PC-3 (cell line): ENCODE measurements around the gene IL17RD. TPM values are rescaled to one million over a fixed set of nuclear protein-coding genes. Genes with fewer than 3 reads are reported as not detected.

Experiments
- ATAC-seq: fragments of 200-7000 bp; cut with Tn5 transposase; 2 replicates; pipeline ENCODE4 v1.9.1; 2020; ENCODE audit warnings: mild to moderate bottlenecking, moderate library complexity
- BruUV-seq: library from RNA; stranded (reverse); fragments of 400-500 nt; replicated peaks from 2 replicates; lab custom pipeline; 2021; lab: Mats Ljungman, UMichigan
- CTCF ChIA-PET: fragments of 300-600 bp; sonication (Branson Sonifier 250); formaldehyde crosslinking; loops from one replicate; lab custom pipeline; 2022; ENCODE audit warnings: antibody characterized with exemption; lab: Charles Lee
- POLR2A ChIA-PET: fragments of 300-600 bp; sonication (Branson Sonifier 250); formaldehyde crosslinking; loops from one replicate; lab custom pipeline; 2022; ENCODE audit warnings: antibody characterized with exemption; ENCODE audit not compliant: unreplicated experiment; lab: Charles Lee
- DNase-seq: peaks from one replicate; pipeline ENCODE4 v3.0.0-alpha.2; 2015
- H2AFZ ChIP-seq: fragments of 300-600 bp; sonication (generic); 2 replicates; pipeline ENCODE4 v1.6.0; 2016; ENCODE audit warnings: antibody characterized with exemption, low read length
- H3F3A ChIP-seq: fragments of 300-600 bp; sonication (generic); one replicate; pipeline ENCODE4 v1.6.0; 2017; ENCODE audit warnings: antibody characterized with exemption, low read length, control low read depth, mild to moderate bottlenecking; ENCODE audit not compliant: unreplicated experiment
- H3K27ac ChIP-seq: fragments of 300-600 bp; sonication (generic); 2 replicates; pipeline ENCODE4 v1.5.1; 2016; ENCODE audit warnings: mild to moderate bottlenecking, low read length
- H3K27me3 ChIP-seq: fragments of 300-600 bp; sonication (generic); 2 replicates; pipeline ENCODE4 v1.6.1; 2016; ENCODE audit warnings: low read length, mixed read lengths
- H3K36me3 ChIP-seq: fragments of 300-600 bp; sonication (generic); 2 replicates; pipeline ENCODE4 v1.6.1; 2016; ENCODE audit warnings: low read depth, mixed run types, low read length, mixed read lengths
- H3K4me1 ChIP-seq: fragments of 300-600 bp; sonication (generic); 2 replicates; pipeline ENCODE4 v1.5.1; 2016; ENCODE audit warnings: low read length; ENCODE audit not compliant: insufficient read depth
- H3K4me2 ChIP-seq: fragments of 300-600 bp; sonication (generic); 2 replicates; pipeline ENCODE4 v1.6.0; 2016; ENCODE audit warnings: low read length
- H3K4me3 ChIP-seq: fragments of 300-600 bp; sonication (generic); 2 replicates; pipeline ENCODE4 v1.5.1; 2016; ENCODE audit warnings: mild to moderate bottlenecking, low read length, mixed read lengths
- H3K79me2 ChIP-seq: fragments of 300-600 bp; sonication (generic); 2 replicates; pipeline ENCODE4 v1.6.1; 2017; ENCODE audit warnings: low read length, mixed read lengths
- H3K9ac ChIP-seq: fragments of 300-600 bp; sonication (generic); 2 replicates; pipeline ENCODE4 v1.6.0; 2016; ENCODE audit warnings: mild to moderate bottlenecking, low read length
- H3K9me2 ChIP-seq: fragments of 300-600 bp; sonication (generic); replicated peaks from 2 replicates; pipeline ENCODE4 v1.6.1; 2016; ENCODE audit warnings: mixed run types, low read length, mixed read lengths
- H3K9me3 ChIP-seq: fragments of 300-600 bp; sonication (generic); 2 replicates; pipeline ENCODE4 v1.6.1; 2016; ENCODE audit warnings: low read length, mixed read lengths
- H4K20me1 ChIP-seq: fragments of 300-600 bp; sonication (generic); 2 replicates; pipeline ENCODE4 v1.6.1; 2016; ENCODE audit warnings: low read length, mixed read lengths
- CTCF ChIP-seq: fragments of 300-600 bp; sonication (generic); conservative IDR thresholded peaks from 2 replicates; pipeline ENCODE4 v1.5.1; 2017; ENCODE audit warnings: antibody characterized with exemption, low read depth, mild to moderate bottlenecking, low read length
- EZH2 ChIP-seq: fragments of 300-600 bp; sonication (generic); IDR thresholded peaks from one replicate; pipeline ENCODE4 v1.6.1; 2017; ENCODE audit warnings: antibody characterized with exemption, mild to moderate bottlenecking, low read length; ENCODE audit not compliant: unreplicated experiment
- EZH2phosphoT487 ChIP-seq: fragments of 300-600 bp; sonication (generic); IDR thresholded peaks from 2 replicates; pipeline ENCODE4 v1.6.1; 2018; ENCODE audit warnings: mild to moderate bottlenecking, antibody characterized with exemption, low read length, borderline replicate concordance
- intact Hi-C: fragments of 100-400 bp; cut with micrococcal nuclease; formaldehyde crosslinking; loops from 2 replicates; pipeline ENCODE4 v1.9.0; 2023
- total RNA-seq: library from RNA; depleted of rRNA; stranded (reverse); fragments of >200 nt; gene quantifications from 2 replicates; pipeline ENCODE4 v1.2.3, GENCODE V29; 2014

The IL17RD gene
- total RNA-seq, 1 experiment from 2014 or later = 3.7 TPM

GRCh38 chr3:57161915-57162314 is 3.2 kb downstream of the IL17RD start:
- ATAC-seq = no peak
- H3K36me3 ChIP-seq = no peaks in the 10 kb centered on the region
- BruUV-seq = no TSS peak
- H3K4me2 ChIP-seq = no peak overlapping the region
- no peaks in the 10 kb centered on the region for H3F3A ChIP-seq
- no peaks in the 10 kb centered on the region for H3K9me2 ChIP-seq
- POLR2A ChIA-PET = no interaction called here
- H4K20me1 ChIP-seq = no peaks in the 10 kb centered on the region
- no peak overlapping the region for H3K27ac ChIP-seq
- CTCF ChIA-PET = no interaction called here
- H3K9ac ChIP-seq = no peak overlapping the region
- no peak overlapping the region for H3K4me3 ChIP-seq
- intact Hi-C loops = no loop called here
- no peak overlapping the region for H2AFZ ChIP-seq
- H3K9me3 ChIP-seq = no peaks in the 10 kb centered on the region
- no peak for DNase-seq
- TF ChIP-seq EZH2phosphoT487 = no peak
- TF ChIP-seq EZH2 = no peak
- no peak for TF ChIP-seq CTCF
- H3K27me3 ChIP-seq = no peaks in the 10 kb centered on the region
- peaks cover 28% of the 10 kb centered on the region for H3K4me1 ChIP-seq
- no peaks in the 10 kb centered on the region for H3K79me2 ChIP-seq

GRCh38 chr3:57160765-57161538 is 4.2 kb downstream of the IL17RD start:
- H3K4me2 ChIP-seq = no peak overlapping the region
- no peaks in the 10 kb centered on the region for H3K9me2 ChIP-seq
- no peak overlapping the region for H2AFZ ChIP-seq
- no peak for TF ChIP-seq EZH2phosphoT487
- no peak for TF ChIP-seq CTCF
- TF ChIP-seq EZH2 = no peak
- POLR2A ChIA-PET = no interaction called here
- H3K27me3 ChIP-seq = no peaks in the 10 kb centered on the region
- no peaks in the 10 kb centered on the region for H3K79me2 ChIP-seq
- peaks cover 28% of the 10 kb centered on the region for H3K4me1 ChIP-seq
- no peaks in the 10 kb centered on the region for H3F3A ChIP-seq
- no peak overlapping the region for H3K27ac ChIP-seq
- no peak overlapping the region for H3K9ac ChIP-seq
- no peak for ATAC-seq
- H4K20me1 ChIP-seq = no peaks in the 10 kb centered on the region
- CTCF ChIA-PET = no interaction called here
- H3K4me3 ChIP-seq = no peak overlapping the region
- no peak for DNase-seq
- intact Hi-C loops = no loop called here
- no peaks in the 10 kb centered on the region for H3K36me3 ChIP-seq
- H3K9me3 ChIP-seq = no peaks in the 10 kb centered on the region
- no TSS peak for BruUV-seq

- Histone ChIP-seq H3K79me2 (no peaks in the 10 kb centered on the region), H4K20me1 (no peaks in the 10 kb centered on the region), H3K4me2 (no peak overlapping the region), H3K9me2 (no peaks in the 10 kb centered on the region), H3K4me3 (no peak overlapping the region), H3K9ac (no peak overlapping the region), H3K9me3 (no peaks in the 10 kb centered on the region), H2AFZ (no peak overlapping the region), H3K27me3 (no peaks in the 10 kb centered on the region), H3K4me1 (peaks cover 28% of the 10 kb centered on the region), H3F3A (no peaks in the 10 kb centered on the region), H3K36me3 (no peaks in the 10 kb centered on the region), H3K27ac (no peak overlapping the region)
- ATAC-seq = no peak
- intact Hi-C loops = no loop called here
- BruUV-seq = no TSS peak
- no peak for TF ChIP-seq CTCF
- no peak for TF ChIP-seq EZH2phosphoT487
- no peak for TF ChIP-seq EZH2
- ChIA-PET POLR2A (no interaction called here), CTCF (interaction anchor here (0.6 to 1.7 kb wide), 2 partner anchors 27 to 60 kb away, joined by 4 to 5 read pairs; no protein-coding TSS in a partner anchor)
- no peak for DNase-seq
Observed at GRCh38 chr3:57160076-57160764, 4.9 kb downstream of the IL17RD start.
